ENCODE results near the gene HNRNPUL1.
"Not testable (repeated sequence)": the region's sequence is repeated elsewhere in the genome, so short reads cannot be mapped to it uniquely, and the experiment has no call there.

HNRNPUL1 gene

DNA sequence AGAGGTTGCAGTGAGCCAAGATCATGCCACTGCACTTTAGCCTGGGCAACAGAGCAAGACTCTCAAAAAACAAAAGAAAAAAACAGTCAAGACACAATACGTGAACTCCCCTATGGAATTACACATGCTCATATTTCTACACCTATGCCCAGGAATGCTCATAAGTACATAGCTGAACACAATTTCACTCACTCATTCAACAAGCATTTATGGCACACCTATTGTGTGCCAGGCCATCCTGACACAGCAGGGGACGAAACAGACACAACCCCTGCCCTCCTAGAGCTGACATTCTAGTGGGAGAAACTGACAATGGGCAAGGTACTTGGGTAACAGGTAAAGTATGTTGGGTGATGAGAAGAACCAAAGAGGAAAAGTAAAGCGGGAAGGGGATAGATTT, 35.7 kb upstream of the HNRNPUL1 start:
- H3K27me3 Mint-ChIP-seq = peaks cover 25% of the 10 kb centered on the region
- no peaks in the 10 kb centered on the region for H3K36me3 Mint-ChIP-seq
- H3K27ac Mint-ChIP-seq = no peak overlapping the region
- ATAC-seq = no peak
- H3K4me3 Mint-ChIP-seq = no peak overlapping the region
- no peaks in the 10 kb centered on the region for H3K4me1 Mint-ChIP-seq
- H3K9me3 Mint-ChIP-seq = no peaks in the 10 kb centered on the region

DNA sequence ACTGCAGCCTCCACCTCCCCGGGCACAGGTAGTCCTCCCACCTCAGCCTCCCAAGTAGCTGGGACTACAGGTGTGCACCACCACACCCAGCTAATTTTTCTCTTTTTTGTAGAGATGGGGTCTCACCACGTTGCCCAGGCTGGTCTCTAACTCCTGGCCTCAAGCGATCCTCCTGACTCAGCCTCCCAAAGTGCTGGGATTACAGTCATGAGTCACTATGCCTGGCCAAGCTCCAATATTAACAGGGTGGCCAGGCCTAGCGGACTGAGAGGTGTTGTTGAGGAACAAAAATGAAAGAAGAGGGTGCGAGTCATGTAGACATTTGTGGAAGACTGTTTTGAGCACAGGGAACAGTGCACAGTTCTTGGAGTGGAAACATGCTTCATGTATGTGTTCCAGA, 34.8 kb upstream of the HNRNPUL1 start:
- not testable (repeated sequence) for ATAC-seq, H3K4me3 Mint-ChIP-seq, H3K9me3 Mint-ChIP-seq, H3K4me1 Mint-ChIP-seq, H3K36me3 Mint-ChIP-seq, H3K27ac Mint-ChIP-seq
- H3K27me3 Mint-ChIP-seq = peaks cover 16% of the 10 kb centered on the region

GRCh38 chr19:41230067-41230857, 33.9 kb upstream of the HNRNPUL1 start:
- H3K4me3 Mint-ChIP-seq = no peak overlapping the region
- peaks cover 7% of the 10 kb centered on the region for H3K27me3 Mint-ChIP-seq
- no peaks in the 10 kb centered on the region for H3K4me1 Mint-ChIP-seq
- no peak overlapping the region for H3K27ac Mint-ChIP-seq
- H3K9me3 Mint-ChIP-seq = no peaks in the 10 kb centered on the region
- ATAC-seq = no peak
- no peaks in the 10 kb centered on the region for H3K36me3 Mint-ChIP-seq

- Mint-ChIP-seq H3K4me1 (no peaks in the 10 kb centered on the region), H3K4me3 (no peak overlapping the region), H3K27ac (no peak overlapping the region), H3K36me3 (no peaks in the 10 kb centered on the region), H3K27me3 (no peaks in the 10 kb centered on the region), H3K9me3 (no peaks in the 10 kb centered on the region)
- no peak for ATAC-seq
These were observed 31.5 kb upstream of the HNRNPUL1 start for GRCh38 chr19:41232686-41233085.

- ATAC-seq = peak; percentile 34
- H3K36me3 Mint-ChIP-seq = no peaks in the 10 kb centered on the region
- no peaks in the 10 kb centered on the region for H3K4me1 Mint-ChIP-seq
- H3K4me3 Mint-ChIP-seq = no peak overlapping the region
- H3K27ac Mint-ChIP-seq = no peak overlapping the region
- peaks cover 10% of the 10 kb centered on the region for H3K27me3 Mint-ChIP-seq
- H3K9me3 Mint-ChIP-seq = no peaks in the 10 kb centered on the region
These were observed 30.4 kb upstream of the HNRNPUL1 start for GRCh38 chr19:41233748-41234240.

GRCh38 chr19:41234512-41235168, 29.5 kb upstream of the HNRNPUL1 start:
- H3K4me1 Mint-ChIP-seq = no peaks in the 10 kb centered on the region
- no peak overlapping the region for H3K4me3 Mint-ChIP-seq
- H3K27ac Mint-ChIP-seq = no peak overlapping the region
- peaks cover 2% of the 10 kb centered on the region for H3K9me3 Mint-ChIP-seq
- ATAC-seq = no peak
- peaks cover 18% of the 10 kb centered on the region for H3K27me3 Mint-ChIP-seq
- no peaks in the 10 kb centered on the region for H3K36me3 Mint-ChIP-seq

DNA sequence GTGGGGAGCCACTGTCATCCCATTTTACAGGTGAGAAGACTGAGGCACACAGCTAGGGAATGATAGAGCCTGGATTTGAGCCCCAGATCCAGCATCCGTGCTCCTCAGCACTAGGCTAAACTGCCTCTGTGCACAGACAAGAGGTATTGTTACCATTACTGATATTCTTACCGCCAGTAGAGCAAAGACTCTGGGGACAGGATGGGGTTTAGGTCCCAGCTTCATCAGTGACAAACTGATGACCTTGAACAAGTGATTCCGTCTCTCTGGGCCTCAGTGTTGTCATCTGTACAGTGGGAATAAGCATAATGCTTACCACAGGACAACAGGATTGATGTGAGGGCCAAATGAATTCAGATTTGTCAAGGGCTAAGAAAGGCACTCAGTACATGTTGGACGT, 28.7 kb upstream of the HNRNPUL1 start:
- peaks cover 6% of the 10 kb centered on the region for H3K9me3 Mint-ChIP-seq
- no peaks in the 10 kb centered on the region for H3K4me1 Mint-ChIP-seq
- no peak overlapping the region for H3K4me3 Mint-ChIP-seq
- H3K27ac Mint-ChIP-seq = no peak overlapping the region
- no peak for ATAC-seq
- no peaks in the 10 kb centered on the region for H3K36me3 Mint-ChIP-seq
- peaks cover 23% of the 10 kb centered on the region for H3K27me3 Mint-ChIP-seq

GRCh38 chr19:41238244-41238643, 25.9 kb upstream of the HNRNPUL1 start:
- H3K9me3 Mint-ChIP-seq = peaks cover 6% of the 10 kb centered on the region
- H3K36me3 Mint-ChIP-seq = no peaks in the 10 kb centered on the region
- no peak for ATAC-seq
- H3K27ac Mint-ChIP-seq = no peak overlapping the region
- no peaks in the 10 kb centered on the region for H3K4me1 Mint-ChIP-seq
- H3K4me3 Mint-ChIP-seq = no peak overlapping the region
- peaks cover 23% of the 10 kb centered on the region for H3K27me3 Mint-ChIP-seq

GRCh38 chr19:41239363-41239762, 24.8 kb upstream of the HNRNPUL1 start:
- no peaks in the 10 kb centered on the region for H3K36me3 Mint-ChIP-seq
- no peak overlapping the region for H3K27ac Mint-ChIP-seq
- no peak for ATAC-seq
- no peak overlapping the region for H3K4me3 Mint-ChIP-seq
- peaks cover 6% of the 10 kb centered on the region for H3K9me3 Mint-ChIP-seq
- peaks cover 23% of the 10 kb centered on the region for H3K27me3 Mint-ChIP-seq
- no peaks in the 10 kb centered on the region for H3K4me1 Mint-ChIP-seq

- peaks cover 6% of the 10 kb centered on the region for H3K9me3 Mint-ChIP-seq
- ATAC-seq = no peak
- H3K27me3 Mint-ChIP-seq = peaks cover 23% of the 10 kb centered on the region
- H3K4me1 Mint-ChIP-seq = no peaks in the 10 kb centered on the region
- no peak overlapping the region for H3K27ac Mint-ChIP-seq
- H3K4me3 Mint-ChIP-seq = no peak overlapping the region
- no peaks in the 10 kb centered on the region for H3K36me3 Mint-ChIP-seq
These were observed 24.1 kb upstream of the HNRNPUL1 start for GRCh38 chr19:41239961-41240574.

DNA sequence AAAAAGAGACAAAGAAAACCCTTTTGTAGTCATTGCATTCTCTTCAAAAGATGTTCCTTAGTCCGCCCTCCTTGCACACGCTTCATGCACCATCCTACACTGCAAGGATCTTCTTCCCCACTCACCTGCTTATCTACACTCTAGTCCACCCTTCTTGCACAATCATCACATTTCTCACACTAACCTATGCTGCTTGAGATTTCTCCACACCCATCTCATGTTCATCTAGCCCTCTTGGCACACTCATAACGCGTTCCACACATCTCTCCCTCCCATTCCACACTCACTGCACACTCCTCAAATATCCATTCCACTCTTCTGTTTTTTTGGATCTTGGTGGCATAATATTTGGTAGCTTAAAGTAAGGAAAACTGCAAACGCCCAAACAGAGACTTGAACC, 22.3 kb upstream of the HNRNPUL1 start:
- no peak for ATAC-seq
- Mint-ChIP-seq H3K4me3 (no peak overlapping the region), H3K27me3 (peaks cover 23% of the 10 kb centered on the region), H3K4me1 (no peaks in the 10 kb centered on the region), H3K9me3 (peaks cover 6% of the 10 kb centered on the region), H3K27ac (no peak overlapping the region), H3K36me3 (no peaks in the 10 kb centered on the region)

GRCh38 chr19:41244117-41244516, 20.1 kb upstream of the HNRNPUL1 start:
- ATAC-seq = no peak
- Mint-ChIP-seq H3K9me3 (peaks cover 6% of the 10 kb centered on the region), H3K27ac (no peak overlapping the region), H3K27me3 (peaks cover 21% of the 10 kb centered on the region), H3K36me3 (no peaks in the 10 kb centered on the region), H3K4me3 (no peak overlapping the region), H3K4me1 (no peaks in the 10 kb centered on the region)

- Mint-ChIP-seq H3K27ac (no peak overlapping the region), H3K27me3 (peaks cover 14% of the 10 kb centered on the region), H3K9me3 (no peaks in the 10 kb centered on the region), H3K4me3 (no peak overlapping the region), H3K36me3 (no peaks in the 10 kb centered on the region), H3K4me1 (no peaks in the 10 kb centered on the region)
- no peak for ATAC-seq
These were observed 18.3 kb upstream of the HNRNPUL1 start for GRCh38 chr19:41245843-41246242.

- H3K9me3 Mint-ChIP-seq = no peaks in the 10 kb centered on the region
- peaks cover 33% of the 10 kb centered on the region for H3K27me3 Mint-ChIP-seq
- H3K4me1 Mint-ChIP-seq = no peaks in the 10 kb centered on the region
- H3K27ac Mint-ChIP-seq = no peak overlapping the region
- no peaks in the 10 kb centered on the region for H3K36me3 Mint-ChIP-seq
- no peak for ATAC-seq
- H3K4me3 Mint-ChIP-seq = no peak overlapping the region
These were observed 15.3 kb upstream of the HNRNPUL1 start for GRCh38 chr19:41248895-41249294.

DNA sequence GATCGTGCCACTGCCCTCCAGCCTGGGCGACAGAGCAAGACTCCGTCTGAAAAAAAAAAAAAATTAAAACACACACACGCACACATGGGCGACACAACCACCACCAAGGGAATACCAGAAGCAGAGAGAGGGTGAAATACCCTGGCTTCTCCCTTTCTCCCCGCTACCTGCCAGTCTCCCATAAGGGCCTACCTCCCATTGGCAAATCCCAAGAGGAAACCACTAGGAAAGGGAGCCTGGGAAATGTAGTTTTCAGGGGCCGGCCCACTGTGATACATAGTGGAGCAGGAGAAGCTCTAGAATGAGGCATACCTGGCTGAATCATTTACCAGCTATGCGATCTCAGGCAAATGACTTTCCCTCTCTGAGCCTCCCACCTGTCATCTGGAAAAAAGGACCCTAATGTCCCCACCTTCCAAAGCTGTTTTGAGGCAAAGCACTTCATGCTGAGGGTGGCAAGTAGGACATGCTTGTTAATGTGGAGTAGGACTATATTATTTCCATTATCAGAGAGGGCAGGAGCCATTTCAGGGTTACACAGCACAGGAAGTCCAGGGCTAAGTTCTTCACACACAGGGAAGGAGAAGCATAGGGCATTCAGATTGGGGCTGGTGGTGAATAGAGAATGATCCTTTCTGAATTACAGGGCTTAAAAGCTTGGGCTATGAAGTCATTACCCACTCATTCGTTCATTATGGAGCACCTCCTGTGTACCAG, 14.3 kb upstream of the HNRNPUL1 start:
- no peak for ATAC-seq
- H3K4me1 Mint-ChIP-seq = no peaks in the 10 kb centered on the region
- H3K27me3 Mint-ChIP-seq = peaks cover 35% of the 10 kb centered on the region
- no peaks in the 10 kb centered on the region for H3K36me3 Mint-ChIP-seq
- no peaks in the 10 kb centered on the region for H3K9me3 Mint-ChIP-seq
- no peak overlapping the region for H3K4me3 Mint-ChIP-seq
- H3K27ac Mint-ChIP-seq = no peak overlapping the region

Measured in stimulated activated memory B cell treated with anti-CD40 and anti-IgM and Interleukin-4, amounts not matched to agents 10 μg/mL and 1 μg/mL and 100 μg/mL, for 72 hours (primary cell).